Stimulated activated CD4-positive, alpha-beta T cell treated with anti-CD3 and anti-CD28 coated beads, TNF-alpha, amount 100 ng/mL, for 48 hours (primary cell): ENCODE measurements around the gene ANKS4B.
"Not testable (repeated sequence)": the region's sequence is repeated elsewhere in the genome, so short reads cannot be mapped to it uniquely, and the experiment has no call there.

Experiments used
- DNase-seq, 3 donors: peaks; one replicate each; pipeline ENCODE4 v3.0.0-alpha.2; 2020; ENCODE audit warnings: low read depth in 3 of 3

ANKS4B gene

GRCh38 chr16:21233521-21234150 lies at the start of gene ANKS4B:
TSS of gene ANKS4B (plus strand) at chr16:21233699. CDS start at chr16:21233738, 39 bp downstream.
- no peak for DNase-seq

GRCh38 chr16:21183995-21184394 lies 49.5 kb upstream of the ANKS4B start:
- DNase-seq: no peak

GRCh38 chr16:21184834-21185233 lies 48.7 kb upstream of the ANKS4B start:
- peak in 1 of 3 donors; percentile 39 for DNase-seq

- no peak for DNase-seq
Observed at GRCh38 chr16:21185659-21186325, 47.7 kb upstream of the ANKS4B start.

- DNase-seq: no peak
Observed at GRCh38 chr16:21186326-21186691, 47.2 kb upstream of the ANKS4B start.

- no peak for DNase-seq
Observed at GRCh38 chr16:21189311-21189710, 44.2 kb upstream of the ANKS4B start.

- no peak for DNase-seq
Observed at GRCh38 chr16:21190013-21190412, 43.5 kb upstream of the ANKS4B start.

GRCh38 chr16:21190599-21190998 lies 42.9 kb upstream of the ANKS4B start:
- no peak for DNase-seq

- no peak for DNase-seq
Observed at GRCh38 chr16:21192991-21193390, 40.5 kb upstream of the ANKS4B start.

GRCh38 chr16:21194771-21195301 lies 38.7 kb upstream of the ANKS4B start:
- DNase-seq: no peak

GRCh38 chr16:21195330-21195729 lies 38.2 kb upstream of the ANKS4B start:
- not testable (repeated sequence) for DNase-seq

- DNase-seq: no peak
Observed at GRCh38 chr16:21197112-21197511, 36.4 kb upstream of the ANKS4B start.

- no peak for DNase-seq
Observed at GRCh38 chr16:21197621-21198020, 35.9 kb upstream of the ANKS4B start.

GRCh38 chr16:21199607-21200218 lies 33.8 kb upstream of the ANKS4B start:
- no peak for DNase-seq

GRCh38 chr16:21203155-21203797 lies 30.2 kb upstream of the ANKS4B start:
- no peak for DNase-seq

GRCh38 chr16:21205303-21205702 lies 28.2 kb upstream of the ANKS4B start:
- DNase-seq: no peak

- DNase-seq: no peak
Observed at GRCh38 chr16:21206550-21206949, 26.9 kb upstream of the ANKS4B start.

GRCh38 chr16:21208446-21209230 lies 24.9 kb upstream of the ANKS4B start:
- no peak for DNase-seq

GRCh38 chr16:21211486-21211885 lies 22.0 kb upstream of the ANKS4B start, which contains the start of gene ZP2:
TSS of gene ZP2 (minus strand) at chr16:21211574. CDS start at chr16:21211547, 27 bp downstream.
- DNase-seq: no peak

- DNase-seq: no peak
Observed at GRCh38 chr16:21214086-21214485, 19.4 kb upstream of the ANKS4B start.

GRCh38 chr16:21217121-21217520 lies 16.4 kb upstream of the ANKS4B start:
- no peak for DNase-seq

GRCh38 chr16:21218153-21218552 lies 15.3 kb upstream of the ANKS4B start:
- DNase-seq: no peak
